Anterior cingulate cortex (tissue), 58 donors: ENCODE results near the gene C6orf136.

ENCODE experiments used
- DNase-seq, 58 donors: peaks; one replicate each; lab custom pipeline; 2025; lab: John Stamatoyannopoulos, UW

Gene C6orf136

DNA sequence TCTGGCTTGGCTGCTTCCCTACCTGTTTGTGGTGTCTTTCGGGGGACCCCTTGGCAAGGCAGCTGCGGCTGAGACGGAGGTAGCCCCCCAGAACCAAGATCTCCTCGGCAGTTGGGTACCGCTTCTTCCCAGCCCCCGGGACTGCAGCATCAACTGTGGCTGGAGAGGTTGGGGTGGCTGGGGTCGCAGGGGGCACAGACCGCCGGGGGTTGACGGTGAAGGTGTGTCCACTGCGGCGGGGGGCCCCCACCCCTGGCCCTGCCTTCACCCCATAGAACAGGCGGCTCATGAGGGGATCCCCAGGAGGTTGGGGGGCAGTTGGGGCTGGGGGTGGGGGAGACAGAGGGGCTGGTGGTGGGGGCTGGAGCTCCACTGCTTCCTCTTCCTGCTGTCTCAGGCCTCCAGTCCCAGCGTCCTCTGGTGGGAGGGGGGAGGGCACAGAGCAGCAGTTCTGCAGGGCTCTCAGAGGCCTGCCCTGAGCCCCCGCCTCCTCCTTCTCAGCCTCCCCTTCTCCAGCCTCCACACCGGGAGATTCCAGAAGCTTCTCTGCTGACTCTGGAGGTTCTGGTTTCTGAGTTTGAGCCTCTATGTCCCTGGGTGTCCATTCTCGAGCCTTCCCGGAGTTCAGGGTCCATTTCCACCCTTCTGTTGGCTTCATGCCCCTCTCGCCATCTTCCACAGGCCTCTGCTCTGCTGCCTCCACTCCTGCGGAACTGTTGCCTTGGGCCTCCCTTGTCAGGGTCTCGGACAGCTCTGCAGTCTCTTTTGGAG is 37.6 kb downstream of the C6orf136 start:
- DNase-seq = peak in 15 of 58 donors; percentile 2 to 32 (median 14)

DNA sequence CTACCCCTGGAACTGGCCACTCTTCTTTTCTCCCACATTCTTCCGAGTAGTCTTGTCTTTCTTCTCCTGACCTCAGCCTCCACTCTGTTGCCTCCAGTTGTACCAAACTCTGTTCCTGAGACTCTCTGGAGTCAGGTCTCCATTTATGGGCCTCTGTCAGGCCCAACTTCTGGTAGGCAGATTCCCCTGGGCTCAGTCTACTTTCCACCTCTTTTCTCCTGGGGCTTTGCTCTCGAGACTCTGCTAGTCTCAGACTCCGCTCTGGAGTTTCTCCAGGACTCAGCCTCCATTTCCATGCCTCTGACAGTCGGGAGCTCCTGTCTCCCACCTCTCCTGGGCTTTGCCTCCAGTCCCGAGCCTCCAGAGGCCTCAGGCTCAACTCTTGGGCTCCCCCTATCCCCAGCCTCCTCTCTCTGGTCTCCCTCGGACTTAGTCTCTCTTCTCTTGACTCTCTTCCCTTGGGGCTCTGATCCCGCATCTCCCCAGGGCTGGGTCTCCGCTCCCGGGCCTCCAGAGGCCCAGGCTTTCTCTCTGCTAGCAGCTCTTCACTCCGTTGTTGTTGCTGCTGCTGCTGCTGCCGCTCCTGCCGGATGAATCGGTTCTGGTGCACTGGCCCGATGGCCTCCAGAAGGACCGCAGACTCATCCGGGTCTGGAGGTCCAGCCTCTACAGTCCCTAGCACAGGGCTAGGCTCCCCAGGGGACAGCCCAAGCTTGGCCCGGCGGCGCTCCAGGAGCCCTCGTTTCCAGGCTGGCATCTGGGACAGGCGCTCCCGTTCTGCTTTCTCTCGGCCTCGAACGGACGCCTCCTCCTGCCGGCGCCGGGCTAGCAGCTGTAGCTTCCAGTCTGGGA is 38.5 kb downstream of the C6orf136 start:
- no peak for DNase-seq

GRCh38 chr6:30686009-30686907 is 39.3 kb downstream of the C6orf136 start, which contains the start of gene PPP1R18:
Gene PPP1R18 (minus strand): TSS chr6:30686645. CDS start chr6:30686018, 627 bp downstream.
- DNase-seq = peak in 43 of 58 donors; percentile 8 to 65 (median 43)

DNA sequence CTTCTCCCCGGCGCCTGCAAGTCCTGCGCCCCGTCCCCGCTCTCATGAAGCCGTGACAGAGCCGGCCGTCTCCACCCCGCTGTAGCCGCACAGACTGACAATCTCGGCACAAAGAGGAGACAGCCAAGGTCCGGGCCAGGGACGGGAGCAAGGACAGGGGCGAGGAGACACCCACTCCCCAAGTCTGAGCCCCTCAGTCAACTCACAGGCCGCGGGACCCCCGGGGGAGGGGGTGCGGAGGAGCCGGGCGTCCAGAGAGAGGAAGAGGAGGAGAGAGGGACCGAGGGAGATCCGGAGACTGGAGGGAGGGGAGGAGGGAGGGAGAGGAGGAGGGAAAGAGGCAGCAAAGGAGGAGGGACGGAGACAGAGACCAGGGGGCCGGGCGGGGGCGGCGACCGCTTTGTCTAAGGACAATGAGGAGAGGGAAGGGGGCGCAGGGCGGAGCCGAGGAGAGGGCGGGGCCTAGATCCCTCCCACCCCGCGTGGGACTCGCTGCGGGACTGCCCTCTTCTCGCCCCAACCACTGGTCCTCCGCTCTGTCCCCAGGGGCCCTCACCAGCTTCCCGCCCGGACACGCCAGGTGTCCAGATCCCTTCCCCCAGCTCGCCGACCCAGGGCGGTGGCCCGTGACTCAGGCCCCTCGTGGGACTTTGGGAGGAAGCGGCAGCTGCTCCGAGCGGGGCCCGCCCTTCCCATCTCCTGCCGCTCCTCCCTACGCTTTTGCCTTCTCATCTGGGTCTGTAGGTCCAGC is 40.1 kb downstream of the C6orf136 start:
- DNase-seq = peak in 54 of 58 donors; percentile 12 to 78 (median 56)

GRCh38 chr6:30687659-30688431 is 40.9 kb downstream of the C6orf136 start:
- DNase-seq = peak in 20 of 58 donors; percentile 1 to 44 (median 23)

GRCh38 chr6:30688569-30688968 is 41.6 kb downstream of the C6orf136 start:
- no peak for DNase-seq

- DNase-seq = no peak
These were observed 42.3 kb downstream of the C6orf136 start for GRCh38 chr6:30689022-30689865.

DNA sequence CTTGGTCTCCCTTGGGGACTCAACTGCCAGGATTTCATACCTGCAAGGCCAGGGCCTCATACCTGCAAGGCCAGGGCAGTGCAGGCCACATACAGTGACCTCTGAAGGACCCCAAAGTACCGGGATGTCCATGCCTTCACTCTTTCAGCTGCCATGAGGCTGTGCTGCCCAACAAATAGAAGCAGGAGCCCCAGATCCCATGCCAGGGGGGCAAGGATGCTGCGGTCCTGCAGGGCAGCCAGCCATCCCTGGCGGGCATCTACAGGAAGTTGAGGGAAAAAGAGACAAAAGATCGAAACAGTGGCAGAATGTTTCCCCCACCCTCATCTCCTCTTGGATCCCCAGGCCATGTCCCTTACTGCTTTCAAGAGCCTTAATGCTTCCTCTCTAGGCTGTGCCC is 43.1 kb downstream of the C6orf136 start:
- DNase-seq = no peak

DNA sequence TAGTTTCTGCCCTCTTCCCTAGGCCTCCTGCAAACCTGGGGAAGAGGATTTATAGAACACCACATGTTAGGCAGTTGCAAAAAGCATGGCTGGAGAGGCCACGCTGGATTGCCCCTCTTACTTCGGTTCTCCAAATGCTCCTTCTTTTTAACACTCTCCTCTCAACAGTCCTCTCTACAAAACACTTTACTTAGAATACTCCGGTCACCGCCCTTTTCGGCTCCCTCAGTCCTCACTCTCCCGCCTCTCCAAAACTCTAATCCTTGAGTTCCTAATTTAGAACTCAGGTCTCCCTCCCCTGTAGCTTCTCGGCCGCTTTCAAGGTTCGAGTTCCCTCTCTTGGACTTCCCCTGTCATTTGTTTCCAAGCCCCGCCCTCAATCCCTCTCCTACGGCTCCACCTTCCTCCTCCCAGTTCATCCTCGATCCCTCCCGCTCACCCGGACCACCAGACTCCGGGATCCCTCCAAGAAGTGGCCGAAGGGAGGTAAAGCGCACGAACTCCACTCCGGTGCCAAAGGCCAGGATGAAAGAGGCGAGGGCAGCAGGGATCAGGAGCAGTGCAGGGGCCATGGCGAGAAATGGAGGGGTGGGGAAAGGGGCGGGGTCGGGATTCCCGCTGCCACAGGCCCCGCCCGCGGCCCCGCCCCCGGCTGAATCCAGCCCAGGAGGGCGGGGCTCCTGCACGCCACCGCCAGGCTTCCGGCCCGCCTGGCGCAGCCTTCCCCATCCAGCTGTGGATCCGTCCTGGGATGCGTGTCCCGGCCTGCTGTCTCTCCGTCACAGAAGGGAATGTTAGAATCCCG is 43.7 kb downstream of the C6orf136 start, which contains the start of gene NRM:
Gene NRM (minus strand): TSS at position 582 of the 805 bp plus-strand sequence. CDS start 10 bp downstream, at position 572.
- peak in 55 of 58 donors; percentile 16 to 90 (median 73) for DNase-seq

DNA sequence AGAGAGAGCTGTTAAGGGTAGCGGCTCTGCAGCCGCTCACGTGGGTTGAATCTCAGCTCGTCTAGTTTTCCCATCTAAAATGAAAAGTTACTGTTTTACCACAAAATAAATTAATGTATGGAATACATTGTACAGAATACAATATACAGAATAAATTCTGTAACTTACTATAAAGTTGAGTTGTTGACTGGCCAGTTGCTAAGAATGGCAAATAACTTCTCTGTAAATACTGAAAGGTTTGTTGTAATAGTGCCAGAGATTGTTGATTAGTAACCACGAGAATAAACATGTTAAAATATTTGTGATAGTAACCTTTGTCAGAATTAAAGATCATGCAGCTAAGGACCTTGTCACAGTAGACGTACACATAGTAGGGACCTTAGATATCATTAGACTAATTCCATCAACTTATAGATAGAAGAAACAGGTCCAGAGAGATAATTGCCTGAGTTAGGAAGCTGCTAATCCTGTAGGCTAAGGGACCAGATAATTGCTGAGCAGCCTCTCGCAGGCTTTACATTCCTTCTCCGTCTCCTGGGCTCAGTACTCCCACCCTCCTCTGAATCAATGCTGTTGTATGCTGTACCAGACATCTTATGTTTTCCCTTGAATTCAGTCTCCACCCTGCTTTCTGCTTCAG is 44.4 kb downstream of the C6orf136 start:
- no peak for DNase-seq

- no peak for DNase-seq
These were observed 49.5 kb downstream of the C6orf136 start for GRCh38 chr6:30696432-30696831.

- no peak for DNase-seq
These were observed 53.4 kb downstream of the C6orf136 start for GRCh38 chr6:30700340-30700739.
